SHP77 treated with DMSO at 0.1 percent for 48 hours (cell line): ENCODE measurements around the gene EVI5L.
"Not testable (repeated sequence)": the region's sequence is repeated elsewhere in the genome, so short reads cannot be mapped to it uniquely, and the experiment has no call there.

Source experiments
- DNase-seq: peaks from one replicate; lab custom pipeline; 2025; lab: John Stamatoyannopoulos, UW

The EVI5L gene

GRCh38 chr19:7872306-7873204, 42.5 kb downstream of the EVI5L start:
- DNase-seq: no peak

DNA sequence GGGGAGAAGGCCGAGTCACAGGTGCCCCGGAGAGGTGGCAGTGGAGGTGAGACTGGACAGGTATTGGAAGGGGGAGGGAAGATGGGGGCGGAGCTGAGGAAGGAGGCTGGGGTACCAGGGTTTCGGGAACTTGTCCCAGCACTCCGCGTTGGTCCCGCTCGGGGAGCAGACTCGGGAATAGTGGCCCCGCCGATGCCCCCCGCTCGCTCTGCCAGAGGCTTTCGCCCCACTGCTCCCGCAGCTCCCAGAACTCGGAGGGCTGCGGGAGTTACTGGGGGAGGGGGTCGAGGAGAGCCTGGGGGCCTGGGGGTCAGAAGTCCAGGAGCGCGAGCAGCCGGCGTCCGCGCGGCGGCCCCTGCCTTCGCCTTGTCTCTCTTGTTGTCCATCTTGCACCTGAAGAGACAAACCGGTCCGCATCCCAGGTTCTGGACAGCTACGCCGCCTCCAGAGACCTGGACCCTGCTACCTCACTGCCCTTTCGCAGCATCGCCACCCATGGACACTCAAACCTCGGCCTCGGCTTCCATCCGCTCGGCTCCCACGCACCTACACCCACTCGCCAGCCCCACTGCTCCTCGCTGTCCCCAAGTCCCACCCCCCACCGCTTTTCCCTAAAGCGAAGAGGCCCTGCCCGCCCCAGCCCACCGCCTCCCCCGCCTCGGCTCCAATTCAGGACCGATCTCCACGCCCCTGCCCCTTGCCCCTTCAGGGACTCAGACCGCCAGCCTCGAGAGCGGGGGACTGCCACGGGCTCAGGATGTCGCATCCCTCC, 43.5 kb downstream of the EVI5L start:
- DNase-seq: no peak

GRCh38 chr19:7874076-7874896, 44.3 kb downstream of the EVI5L start, which contains the start of gene PRR36:
TSS of gene PRR36 (minus strand) at chr19:7874390. CDS start at chr19:7873689, 701 bp downstream.
- DNase-seq: peak; percentile 76

GRCh38 chr19:7874897-7875273, 44.9 kb downstream of the EVI5L start:
- no peak for DNase-seq

- no peak for DNase-seq
Measured at GRCh38 chr19:7877249-7877836, 47.3 kb downstream of the EVI5L start.

- DNase-seq: no peak
Measured at GRCh38 chr19:7879111-7879807, 49.2 kb downstream of the EVI5L start.

DNA sequence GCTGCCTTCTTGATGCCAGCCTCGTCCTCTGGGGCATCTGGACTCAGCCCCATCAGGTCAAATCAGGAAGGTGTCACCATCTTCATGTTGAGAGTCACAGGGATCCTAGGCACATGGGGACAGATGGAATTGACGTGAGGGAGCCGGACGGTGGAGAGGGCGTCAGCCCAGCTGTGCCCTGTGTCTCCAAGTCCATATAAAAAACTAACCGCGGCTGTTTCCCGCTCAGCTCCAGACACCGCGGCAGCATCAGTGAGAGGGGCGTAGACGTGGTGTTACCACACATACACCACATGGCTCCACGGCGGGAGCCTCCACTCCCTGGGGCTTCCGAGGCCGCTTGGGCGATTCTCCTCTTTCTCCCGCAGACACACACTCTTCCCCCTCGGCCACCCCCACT, 49.8 kb downstream of the EVI5L start:
- no peak for DNase-seq

DNA sequence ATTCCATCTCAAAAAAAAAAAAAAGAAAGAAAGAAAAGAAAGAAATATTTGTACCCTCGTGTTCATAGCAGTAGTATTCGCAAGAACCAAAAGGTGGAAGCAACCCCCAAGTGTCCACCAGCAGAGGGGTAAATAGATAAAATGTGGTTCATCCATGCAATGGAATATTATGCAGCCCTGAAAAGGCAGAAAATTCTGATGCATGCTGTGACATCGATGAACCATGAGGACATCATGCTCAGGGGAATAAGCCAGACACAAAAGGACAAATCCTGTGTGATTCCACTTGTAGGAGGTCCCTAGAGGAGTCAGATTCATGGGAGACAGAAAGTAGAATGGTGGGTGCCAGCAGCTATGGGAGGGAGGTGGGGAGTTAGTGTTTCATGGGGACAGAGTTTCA, 51.9 kb downstream of the EVI5L start:
- no peak for DNase-seq

DNA sequence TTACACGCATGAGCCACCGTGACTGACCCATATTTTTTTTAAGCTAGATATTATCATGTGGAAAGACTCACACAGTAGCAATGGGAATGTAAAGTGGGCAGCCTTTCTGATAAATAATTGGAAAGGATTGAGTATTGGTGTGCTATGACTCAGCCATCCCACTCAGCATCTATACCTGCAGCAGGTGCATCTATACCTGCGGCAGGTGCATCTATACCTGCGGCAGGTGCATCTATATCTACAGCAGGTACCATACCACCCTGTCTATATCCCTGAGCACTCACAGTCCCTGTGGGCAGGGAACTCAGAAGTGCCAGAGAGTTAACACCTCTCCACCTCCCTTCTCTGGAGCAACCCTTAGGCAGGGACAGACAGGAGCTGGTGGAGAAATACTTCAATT, 53.1 kb downstream of the EVI5L start:
- DNase-seq: no peak

GRCh38 chr19:7883796-7884570, 54.0 kb downstream of the EVI5L start:
- no peak for DNase-seq

DNA sequence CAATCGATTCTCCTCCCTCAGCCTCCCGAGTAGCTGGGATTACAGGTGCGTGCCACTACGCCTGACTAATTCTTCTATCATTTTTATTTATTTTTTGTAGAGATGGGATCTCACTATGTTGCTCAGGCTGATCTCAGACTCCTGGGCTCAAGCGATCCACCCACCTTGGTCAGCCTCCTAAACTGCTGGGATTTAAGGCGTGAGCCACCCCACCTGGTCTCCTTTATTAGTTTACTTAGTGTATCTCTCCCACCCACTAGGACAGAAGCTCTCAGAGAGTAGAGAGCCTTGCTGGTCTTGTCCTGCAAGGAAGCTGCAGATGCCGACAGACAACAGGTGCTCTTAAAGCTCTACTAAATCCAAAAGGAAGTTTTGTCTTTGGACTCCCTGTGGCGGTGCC, 55.8 kb downstream of the EVI5L start:
- DNase-seq: no peak

GRCh38 chr19:7887408-7888144, 57.6 kb downstream of the EVI5L start:
- DNase-seq: no peak

GRCh38 chr19:7888145-7888825, 58.3 kb downstream of the EVI5L start, which contains the start of gene LRRC8E:
TSS of gene LRRC8E (plus strand) at chr19:7888510. CDS start at chr19:7895604, 7,094 bp downstream.
- no peak for DNase-seq

GRCh38 chr19:7888826-7889217, 58.8 kb downstream of the EVI5L start:
- DNase-seq: no peak

DNA sequence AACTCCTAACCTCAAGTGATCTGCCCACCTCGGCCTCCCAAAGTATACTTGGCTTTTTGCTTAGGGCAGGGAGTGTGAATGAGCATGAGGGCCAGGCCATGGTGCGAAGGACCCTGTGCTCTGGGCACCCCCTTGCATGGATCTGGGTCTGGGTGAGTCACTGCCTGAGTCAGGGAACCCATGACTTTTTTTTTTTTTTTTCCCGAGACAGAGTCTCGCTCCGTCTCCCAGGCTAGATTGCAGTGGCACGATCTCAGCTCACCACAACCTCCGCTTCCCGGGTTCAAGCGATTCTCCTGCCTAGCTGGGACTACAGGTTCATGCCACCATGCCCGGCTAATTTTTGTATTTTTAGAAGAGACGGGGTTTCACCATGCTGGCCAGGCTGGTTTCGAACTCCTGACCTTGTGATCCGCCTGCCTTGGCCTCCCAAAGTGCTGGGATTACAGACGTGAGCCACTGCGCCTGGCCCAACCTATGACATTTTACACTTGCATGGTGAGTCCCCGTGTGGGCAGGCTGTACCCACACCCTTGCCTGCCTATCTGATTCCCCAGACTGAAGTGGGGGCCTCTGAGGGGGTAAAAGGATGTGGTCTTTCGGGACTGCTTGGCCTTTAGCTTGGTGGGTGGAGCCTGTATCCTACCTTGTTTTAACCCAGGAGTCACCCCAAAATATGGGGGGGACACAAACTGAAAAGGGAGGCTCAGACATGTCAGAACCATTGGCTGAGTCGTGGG, 63.5 kb downstream of the EVI5L start:
- not testable (repeated sequence) for DNase-seq

GRCh38 chr19:7894612-7895309, 64.7 kb downstream of the EVI5L start:
- DNase-seq: no peak

DNA sequence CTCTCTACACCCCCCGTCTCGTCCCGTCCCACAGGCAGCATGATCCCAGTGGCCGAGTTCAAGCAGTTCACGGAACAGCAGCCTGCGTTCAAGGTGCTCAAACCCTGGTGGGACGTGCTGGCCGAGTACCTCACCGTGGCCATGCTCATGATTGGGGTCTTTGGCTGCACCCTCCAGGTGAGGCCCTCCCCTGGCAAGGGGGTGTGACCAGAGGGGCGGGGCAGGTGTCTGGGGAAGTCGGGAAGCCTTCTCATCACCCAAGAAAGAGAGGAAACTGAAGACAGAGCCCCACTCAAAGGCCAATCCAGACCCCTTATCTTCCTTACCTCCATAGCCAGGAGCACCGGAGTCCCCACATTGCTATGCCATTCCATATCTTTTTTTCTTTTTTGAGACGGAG, 65.5 kb downstream of the EVI5L start:
- DNase-seq: no peak

DNA sequence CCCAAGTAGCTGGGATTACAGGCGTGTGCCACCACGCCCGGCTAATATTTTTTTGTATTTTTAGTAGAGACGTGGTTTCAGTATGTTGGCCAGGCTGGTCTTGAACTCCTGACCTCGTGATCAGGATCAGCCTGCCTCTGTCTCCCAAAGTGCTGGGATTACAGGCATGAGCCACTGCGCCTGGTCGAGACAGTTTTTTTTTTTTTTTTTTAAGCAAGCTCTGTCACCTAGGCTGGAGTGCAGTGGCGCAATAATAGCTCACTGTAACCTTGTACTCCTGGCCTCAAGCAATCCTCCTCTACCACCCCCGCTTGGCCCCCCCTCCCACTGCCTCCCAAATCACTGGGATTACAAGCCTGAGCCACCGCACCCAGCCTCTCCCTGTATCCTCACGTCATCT, 67.3 kb downstream of the EVI5L start:
- DNase-seq: no peak
